ENCODE measurements around the gene LINGO3.

LINGO3 gene

DNA sequence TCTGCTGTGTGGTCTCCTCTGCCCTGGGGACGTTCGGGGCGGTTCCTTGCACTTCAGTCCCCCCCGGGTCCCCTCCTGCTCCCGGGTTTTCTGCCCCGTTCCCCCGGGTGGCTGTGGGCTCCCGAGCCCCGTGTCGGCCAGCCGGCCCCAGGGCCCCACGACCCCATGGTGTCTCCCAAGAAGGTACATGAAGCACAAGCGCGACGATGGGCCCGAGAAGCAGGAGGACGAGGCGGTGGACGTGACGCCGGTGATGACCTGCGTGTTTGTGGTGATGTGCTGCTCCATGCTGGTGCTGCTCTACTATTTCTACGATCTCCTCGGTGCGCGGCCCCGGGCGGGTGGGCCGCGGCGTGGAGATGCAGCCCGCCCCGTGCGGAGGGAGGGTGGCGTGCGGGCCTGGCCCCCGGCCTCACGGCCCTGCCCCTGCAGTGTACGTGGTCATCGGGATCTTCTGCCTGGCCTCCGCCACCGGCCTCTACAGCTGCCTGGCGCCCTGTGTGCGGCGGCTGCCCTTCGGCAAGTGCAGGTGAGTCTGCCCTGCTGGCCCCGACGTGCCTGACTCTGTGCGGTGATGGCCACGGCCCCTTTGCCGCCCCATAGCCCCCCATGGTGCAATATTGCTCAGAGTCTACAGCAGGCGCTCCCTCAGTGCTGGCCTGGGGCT is 31.8 kb upstream of the LINGO3 start:
- no peak for DNase-seq (ENCODE audit: low spot score)

DNA sequence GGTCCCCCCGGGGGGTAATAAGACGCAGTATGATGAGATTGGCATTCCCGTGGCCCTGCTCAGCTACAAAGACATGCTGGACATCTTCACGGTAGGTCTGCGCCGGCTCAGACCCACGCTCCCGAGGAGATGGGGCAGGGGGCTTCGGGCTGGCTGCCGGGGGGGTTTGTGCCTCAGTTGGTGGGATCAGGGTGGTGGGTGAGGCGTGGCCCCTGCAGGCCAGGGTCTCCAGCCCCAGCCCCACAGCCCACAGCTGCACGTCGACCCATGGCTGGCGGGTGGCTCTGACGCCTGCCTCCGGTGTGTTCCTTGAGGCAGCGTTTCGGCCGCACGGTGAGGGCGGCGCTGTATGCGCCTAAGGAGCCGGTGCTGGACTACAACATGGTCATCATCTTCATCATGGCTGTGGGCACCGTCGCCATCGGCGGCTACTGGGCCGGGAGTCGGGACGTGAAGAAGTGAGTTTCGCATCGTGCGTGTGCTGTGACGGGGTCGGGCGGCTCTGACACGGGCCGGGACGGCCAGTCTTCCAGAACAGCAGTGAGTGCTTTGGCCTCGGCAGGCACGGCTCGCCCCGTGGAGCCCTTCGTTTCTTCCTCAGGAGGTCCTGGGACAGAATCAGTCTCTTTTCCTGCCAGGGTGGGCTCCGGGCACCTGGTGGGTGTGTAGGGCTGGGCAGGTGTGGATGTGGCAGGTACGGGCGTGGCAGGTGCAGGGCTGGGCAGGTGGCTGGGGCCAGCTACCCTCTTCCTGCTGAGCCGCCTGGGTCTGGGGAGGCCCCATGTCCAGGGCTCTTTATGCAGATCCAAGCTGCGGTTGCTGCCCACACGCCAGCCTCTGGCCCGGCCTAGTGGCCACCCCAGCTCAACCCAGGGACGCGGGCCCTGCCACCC is 31.0 kb upstream of the LINGO3 start:
- no peak for DNase-seq (ENCODE audit: low spot score)

GRCh38 chr19:2338055-2338615 is 30.2 kb upstream of the LINGO3 start:
- no peak for DNase-seq (ENCODE audit: low spot score)

DNA sequence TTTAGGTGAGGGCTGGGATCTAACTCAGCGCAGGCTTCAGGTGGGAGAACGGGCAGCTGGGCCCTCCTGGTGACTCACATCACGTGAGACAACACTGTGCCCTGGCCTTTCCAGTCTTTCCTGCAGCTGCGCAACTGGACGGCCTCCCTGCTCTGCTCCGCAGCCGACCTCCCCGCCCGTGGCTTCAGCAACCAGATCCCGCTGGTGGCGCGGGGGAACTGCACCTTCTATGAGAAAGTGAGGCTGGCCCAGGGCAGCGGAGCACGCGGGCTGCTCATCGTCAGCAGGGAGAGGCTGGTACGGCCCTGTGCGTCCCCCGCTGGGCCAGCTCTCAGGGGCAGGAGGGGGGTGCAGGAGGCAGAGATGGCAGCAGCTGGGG is 29.4 kb upstream of the LINGO3 start:
- no peak for DNase-seq (ENCODE audit: low spot score)

GRCh38 chr19:2336528-2337328 is 28.8 kb upstream of the LINGO3 start:
- DNase-seq (ENCODE audit: low spot score) = no peak

DNA sequence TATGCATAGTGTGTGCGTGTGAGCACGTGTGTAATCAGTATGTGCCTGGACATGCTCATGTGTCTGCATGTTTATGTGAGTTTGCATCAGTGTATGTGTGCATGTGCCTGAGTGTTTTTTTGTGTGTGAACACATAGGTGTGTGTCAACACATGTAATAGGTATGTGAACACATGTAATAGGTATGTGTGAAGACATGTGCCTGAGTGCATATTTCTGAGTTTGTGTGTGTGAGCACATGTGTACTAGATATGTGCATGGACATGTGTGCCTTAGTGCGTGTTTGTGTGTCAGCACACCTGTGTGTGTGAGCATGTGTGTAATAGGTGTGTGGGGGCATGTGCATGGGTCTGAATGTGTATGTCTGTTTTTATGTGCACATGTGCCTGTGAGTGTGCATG is 27.9 kb upstream of the LINGO3 start:
- no peak for DNase-seq (ENCODE audit: low spot score)

- DNase-seq (ENCODE audit: low spot score) = no peak
Measured at GRCh38 chr19:2334986-2335846, 27.3 kb upstream of the LINGO3 start.

- no peak for DNase-seq (ENCODE audit: low spot score)
Measured at GRCh38 chr19:2334426-2334825, 26.5 kb upstream of the LINGO3 start.

DNA sequence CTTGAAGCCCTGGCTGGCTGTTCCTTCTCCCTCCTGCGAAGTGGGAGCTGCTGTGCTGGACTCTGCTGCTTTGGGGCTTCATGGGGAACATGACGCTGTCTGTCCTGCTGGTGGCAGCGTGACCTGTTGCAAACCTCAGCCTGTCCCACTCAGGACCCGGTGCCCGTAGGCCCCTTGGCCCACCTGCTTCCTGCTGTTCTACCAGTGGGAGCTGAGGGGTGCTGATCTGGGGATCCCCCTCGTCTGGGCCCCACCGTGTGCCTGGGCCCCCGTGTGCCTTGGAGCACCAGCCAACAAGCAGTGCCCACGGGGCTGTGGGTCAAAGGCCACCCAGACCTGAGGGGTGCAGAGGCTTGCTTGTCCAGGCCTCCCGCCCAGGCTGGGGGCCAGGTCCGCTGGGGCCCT is 25.9 kb upstream of the LINGO3 start:
- no peak for DNase-seq (ENCODE audit: low spot score)

- no peak for DNase-seq (ENCODE audit: low spot score)
Measured at GRCh38 chr19:2333027-2333806, 25.3 kb upstream of the LINGO3 start.

DNA sequence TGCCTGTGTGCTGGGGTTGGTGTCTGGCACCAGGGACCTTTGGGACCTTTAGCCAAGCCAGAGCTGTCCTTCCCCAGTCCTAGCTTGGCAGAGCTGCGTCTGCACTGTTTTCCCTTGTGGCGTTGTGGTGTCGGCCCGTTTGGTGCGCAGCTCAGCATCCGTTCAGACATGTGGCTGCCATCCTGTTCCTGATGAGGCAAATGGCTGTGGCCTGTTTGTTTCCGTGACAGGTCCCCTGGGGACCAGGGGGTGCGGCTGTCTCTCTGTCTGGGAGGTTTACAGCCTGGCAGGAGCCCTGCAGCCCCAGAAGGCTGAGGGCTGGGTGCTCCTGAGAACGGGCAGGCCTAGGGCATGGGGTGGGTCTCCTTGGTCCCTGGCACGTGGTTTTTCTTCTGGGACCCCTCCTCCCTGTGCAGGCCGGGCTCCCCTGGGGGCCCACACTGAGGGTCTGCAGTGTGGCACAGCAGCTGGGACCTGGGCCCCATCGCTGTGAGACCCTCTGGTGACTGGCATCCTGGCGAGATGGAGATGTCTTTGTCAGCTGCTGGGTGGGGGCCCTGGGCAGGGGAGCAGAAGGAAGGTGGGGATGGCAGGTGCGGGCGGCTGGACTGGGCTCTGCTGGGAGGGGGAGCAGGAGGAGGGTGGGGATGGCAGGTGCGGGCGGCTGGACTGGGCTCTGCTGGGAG is 24.5 kb upstream of the LINGO3 start:
- DNase-seq (ENCODE audit: low spot score) = no peak

GRCh38 chr19:2331601-2332246 is 23.8 kb upstream of the LINGO3 start:
- no peak for DNase-seq (ENCODE audit: low spot score)

DNA sequence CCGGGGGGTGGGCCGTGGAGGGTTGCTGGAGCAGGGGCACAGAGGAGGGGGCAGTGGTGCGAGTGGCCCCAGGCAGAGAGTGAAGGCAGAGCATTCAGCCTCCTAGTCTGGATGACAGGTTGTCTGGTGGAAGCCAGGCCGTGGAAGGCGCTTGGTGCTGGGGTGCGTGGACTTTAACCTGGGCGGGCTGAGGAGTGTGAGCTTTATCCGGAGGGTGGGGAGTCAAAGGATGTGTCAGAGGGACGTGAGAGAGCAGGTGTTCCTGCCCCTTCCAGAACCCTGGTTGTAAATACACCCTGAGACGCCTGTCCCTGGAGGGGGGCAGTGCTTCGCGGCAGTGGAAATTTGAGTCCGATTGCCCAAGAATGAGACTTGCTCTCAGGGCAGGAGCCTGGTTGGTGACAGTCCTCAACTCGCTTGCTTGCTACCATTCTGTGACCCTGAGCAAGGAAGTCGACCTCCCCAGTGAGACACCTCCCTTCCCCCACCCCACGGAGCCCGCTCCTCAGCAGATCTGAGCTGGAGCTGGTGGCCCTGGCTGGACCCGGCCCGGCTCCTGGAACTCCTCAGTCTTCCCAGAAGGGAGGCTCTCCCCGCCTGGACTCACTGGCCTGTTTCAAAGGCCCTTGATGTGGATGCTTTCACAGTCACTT is 22.8 kb upstream of the LINGO3 start:
- DNase-seq (ENCODE audit: low spot score) = no peak

DNA sequence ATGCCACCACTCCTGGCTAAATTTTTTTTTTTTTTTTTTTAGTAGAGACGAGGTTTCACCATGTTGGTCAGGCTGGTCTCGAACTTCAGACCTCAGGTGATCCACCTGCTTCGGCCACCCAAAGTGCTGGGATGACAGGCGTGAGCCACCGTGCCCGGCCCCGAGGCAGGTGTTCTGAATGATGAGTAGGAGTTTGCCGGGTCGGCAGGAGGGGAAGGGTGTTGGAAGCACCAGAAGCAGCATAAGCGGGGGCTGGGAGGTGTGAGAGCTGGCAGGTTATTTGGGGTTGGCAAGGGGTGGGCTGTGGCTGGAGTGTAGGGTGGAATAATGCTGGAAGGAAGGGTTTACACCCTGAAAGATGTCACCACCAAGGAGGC is 22.3 kb upstream of the LINGO3 start:
- no peak for DNase-seq (ENCODE audit: low spot score)

DNA sequence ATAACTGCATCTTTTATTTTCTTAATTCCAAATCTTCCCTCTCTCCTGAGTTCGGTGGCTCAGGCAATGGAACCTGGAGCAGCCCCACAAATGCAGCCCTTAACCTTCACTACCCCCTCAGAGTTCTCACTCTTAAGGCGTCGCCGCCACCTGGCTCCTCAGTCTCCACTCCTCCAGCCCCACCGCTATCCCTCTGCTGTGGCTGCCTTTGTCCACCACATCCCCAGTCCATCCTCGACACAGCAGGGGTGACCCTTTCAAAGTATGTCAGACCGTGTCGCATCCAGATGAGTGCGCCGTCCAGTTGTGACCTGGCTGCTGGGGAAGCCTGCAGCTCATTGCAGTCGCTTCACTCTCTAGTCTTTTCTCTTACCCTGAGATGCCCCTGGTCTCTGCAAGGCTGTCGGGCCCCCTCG is 21.6 kb upstream of the LINGO3 start:
- no peak for DNase-seq (ENCODE audit: low spot score)

GRCh38 chr19:2329149-2329478 is 21.2 kb upstream of the LINGO3 start:
- peak; percentile 47 for DNase-seq (ENCODE audit: low spot score)

DNA sequence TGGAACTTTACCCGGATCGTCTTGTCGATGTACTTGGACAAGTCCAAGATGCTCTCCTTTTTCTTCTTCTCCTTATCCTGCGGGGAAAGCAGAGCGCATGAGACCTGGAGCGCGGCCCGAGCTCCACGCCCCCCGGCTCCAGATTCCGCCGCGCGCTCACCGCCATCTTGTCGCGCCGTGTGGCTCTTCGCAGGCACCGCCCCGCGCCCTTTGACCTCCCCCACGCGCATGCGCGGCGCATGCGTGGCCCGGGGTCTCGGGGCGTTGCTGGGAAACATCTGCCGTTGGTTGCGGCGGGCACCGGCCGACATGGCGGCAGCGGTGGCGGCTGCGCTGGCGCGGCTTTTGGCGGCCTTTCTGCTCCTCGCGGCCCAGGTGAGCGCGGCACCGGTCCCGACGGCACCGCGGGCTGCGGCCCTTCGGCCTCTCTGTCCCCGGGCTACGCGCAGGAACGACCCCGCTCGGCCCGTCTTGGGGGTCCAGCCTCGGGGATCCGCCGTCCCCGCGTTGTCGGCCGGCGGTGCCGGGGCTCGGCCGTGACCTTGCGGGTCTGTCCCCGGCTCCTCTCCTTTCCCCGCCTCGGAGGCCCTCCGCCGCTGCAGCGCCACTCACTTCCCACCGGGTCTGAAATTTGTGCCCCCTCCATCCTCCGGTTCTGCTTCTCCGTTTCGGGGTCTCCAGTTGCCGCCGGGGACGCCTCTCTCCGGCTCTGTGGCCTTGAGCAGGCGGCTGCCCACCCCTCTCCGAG is 20.6 kb upstream of the LINGO3 start, which contains the start of the genes LSM7 and SPPL2B:
Gene LSM7, minus strand, starts transcription at position 186 of the 748 bp plus-strand sequence. Its CDS starts 20 bp downstream, at position 166.
Gene SPPL2B, plus strand, starts transcription at position 284 of the 748 bp plus-strand sequence. Its CDS starts 26 bp downstream, at position 310.
- peak; percentile 99 for DNase-seq (ENCODE audit: low spot score)

- peak; percentile 69 for DNase-seq (ENCODE audit: low spot score)
Measured at GRCh38 chr19:2327773-2328400, 19.9 kb upstream of the LINGO3 start.

Measured in hepatic stellate cell (primary cell).